ENCODE data around the gene AKAP13. TPM values are rescaled to one million over a fixed set of nuclear protein-coding genes. Genes with fewer than 3 reads are reported as not detected.

Gene AKAP13
- total RNA-seq, 4 donors from 2014 or later: 57.3 to 178 (median 81.5) TPM

- no peaks in the 10 kb centered on the region for H3K36me3 ChIP-seq
- no peaks in the 10 kb centered on the region for H3K9me3 ChIP-seq
- intact Hi-C loops (cut with DNase I): no loop called here
- H3K27me3 ChIP-seq: no peaks in the 10 kb centered on the region
- 82 to 84% methylated on average over 2 of the region's 2 CpGs for WGBS, 2 donors
- H3K4me1 ChIP-seq: peaks cover 0 to 51% (median 15%) of the 10 kb centered on the region in 3 donors
- DNase-seq: no peak
- TF ChIP-seq CTCF (IDR thresholded peaks at IDR 0.05) (no peak), POLR2A (IDR thresholded peaks at IDR 0.05) (no peak)
- H3K27ac ChIP-seq: no peak overlapping the region
- H3K4me3 ChIP-seq: no peak overlapping the region
Observed at GRCh38 chr15:85472349-85472748, 91.9 kb downstream of the AKAP13 start.

DNA sequence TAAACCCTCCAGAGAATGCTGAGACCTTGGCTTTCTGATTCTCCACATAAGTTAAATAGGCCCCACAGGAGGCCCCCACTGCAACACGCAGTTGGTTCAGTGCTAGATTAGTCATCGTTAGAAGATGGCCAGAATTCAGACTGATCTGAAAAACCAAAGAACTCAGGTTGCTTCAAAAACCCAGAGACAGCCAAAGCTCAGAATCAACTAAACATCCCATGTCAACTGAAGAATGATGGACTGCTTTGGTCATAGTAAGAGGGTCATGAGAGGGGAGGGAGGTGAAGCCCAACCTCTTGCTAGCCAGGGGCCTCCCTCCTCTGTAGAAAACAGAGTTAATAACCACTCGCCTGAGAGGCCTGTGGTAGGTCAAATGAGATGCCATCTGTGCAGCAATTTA is 93.1 kb downstream of the AKAP13 start:
- Histone ChIP-seq H3K27ac (no peak overlapping the region), H3K27me3 (no peaks in the 10 kb centered on the region), H3K9me3 (no peaks in the 10 kb centered on the region), H3K36me3 (no peaks in the 10 kb centered on the region), H3K4me1 (peaks cover 0 to 62% (median 17%) of the 10 kb centered on the region in 3 donors), H3K4me3 (no peak overlapping the region)
- 27 to 53% methylated on average over 3 of the region's 3 CpGs for WGBS, 2 donors
- TF ChIP-seq CTCF (IDR thresholded peaks at IDR 0.05): no peak
- TF ChIP-seq POLR2A (IDR thresholded peaks at IDR 0.05): no peak
- DNase-seq: no peak
- intact Hi-C loops (cut with DNase I): no loop called here

DNA sequence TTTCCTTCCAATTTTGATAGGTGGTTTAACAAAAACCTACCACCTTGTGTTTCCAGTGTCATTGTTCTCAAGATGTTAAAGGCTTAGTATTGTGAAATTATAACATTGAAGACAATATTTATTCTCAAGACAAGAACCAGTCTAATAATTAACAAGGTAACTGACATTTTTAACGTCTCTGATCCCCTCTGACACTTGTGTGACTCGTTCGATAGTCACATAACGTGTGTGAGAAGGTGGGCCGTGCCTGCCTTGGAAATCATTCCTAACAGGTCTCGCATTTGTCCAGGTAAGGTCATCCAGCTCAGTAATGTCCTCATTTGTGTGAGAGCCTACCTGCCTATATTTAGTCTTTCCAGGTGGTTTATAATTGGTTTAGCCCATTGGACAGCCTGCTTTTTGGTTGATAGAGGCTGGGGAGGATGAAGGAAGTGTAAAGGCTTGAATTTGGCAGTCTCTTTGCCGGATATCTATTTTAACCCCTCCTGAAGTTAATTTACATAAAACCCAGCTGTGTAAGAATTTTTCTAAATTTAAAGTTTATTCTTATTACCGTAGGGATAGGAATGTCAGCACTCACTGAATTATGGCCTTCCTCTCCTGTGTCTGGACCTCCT is 94.4 kb downstream of the AKAP13 start:
- intact Hi-C loops (cut with DNase I): no loop called here
- no peaks in the 10 kb centered on the region for H3K27me3 ChIP-seq
- WGBS, 2 donors: 60 to 61% methylated on average over 8 of the region's 8 CpGs
- H3K27ac ChIP-seq: no peak overlapping the region
- TF ChIP-seq POLR2A (IDR thresholded peaks at IDR 0.05) (no peak), CTCF (IDR thresholded peaks at IDR 0.05) (no peak)
- no peak for DNase-seq
- H3K4me3 ChIP-seq: no peak overlapping the region
- H3K36me3 ChIP-seq: no peaks in the 10 kb centered on the region
- peaks cover 8 to 75% (median 21%) of the 10 kb centered on the region in 3 donors for H3K4me1 ChIP-seq
- H3K9me3 ChIP-seq: no peaks in the 10 kb centered on the region

- TF ChIP-seq CTCF (IDR thresholded peaks at IDR 0.05): no peak
- TF ChIP-seq POLR2A (IDR thresholded peaks at IDR 0.05): no peak
- Histone ChIP-seq H3K4me3 (no peak overlapping the region), H3K36me3 (no peaks in the 10 kb centered on the region), H3K4me1 (peaks cover 8 to 70% (median 21%) of the 10 kb centered on the region in 3 donors), H3K27me3 (no peaks in the 10 kb centered on the region), H3K27ac (no peak overlapping the region), H3K9me3 (no peaks in the 10 kb centered on the region)
- 36 to 91% methylated on average over 1 of the region's 1 CpG for WGBS, 2 donors
- no peak for DNase-seq
- intact Hi-C loops (cut with DNase I): no loop called here
Observed at GRCh38 chr15:85475317-85475701, 94.9 kb downstream of the AKAP13 start.

GRCh38 chr15:85475711-85476110 is 95.3 kb downstream of the AKAP13 start:
- TF ChIP-seq CTCF (IDR thresholded peaks at IDR 0.05) (no peak), POLR2A (IDR thresholded peaks at IDR 0.05) (no peak)
- Histone ChIP-seq H3K27ac (no peak overlapping the region), H3K36me3 (no peaks in the 10 kb centered on the region), H3K4me3 (no peak overlapping the region), H3K4me1 (peaks cover 8 to 69% (median 21%) of the 10 kb centered on the region in 3 donors), H3K9me3 (no peaks in the 10 kb centered on the region), H3K27me3 (no peaks in the 10 kb centered on the region)
- DNase-seq: no peak
- intact Hi-C loops (cut with DNase I): no loop called here

Measured in esophagus squamous epithelium (tissue), 5 donors.